WTC11 (cell line): ENCODE data around the gene GTSE1. TPM values are rescaled to one million over a fixed set of nuclear protein-coding genes. Genes with fewer than 3 reads are reported as not detected.

Experiments used
- ATAC-seq: fragments of 200-7000 bp; cut with Tn5 transposase; 2 replicates; pipeline ENCODE4 v1.10.0; 2021; ENCODE audit warnings: mild to moderate bottlenecking, moderate library complexity
- CTCF ChIA-PET: fragments of 300-600 bp; sonication (Branson Sonifier 250); formaldehyde crosslinking; loops from one replicate; lab custom pipeline; 2021; ENCODE audit warnings: antibody characterized with exemption; lab: Charles Lee
- POLR2A ChIA-PET: fragments of 350-600 bp; sonication (Branson Sonifier 250); formaldehyde crosslinking; loops from one replicate; lab custom pipeline; 2021; ENCODE audit warnings: antibody characterized with exemption; lab: Charles Lee
- DNase-seq: peaks from one replicate; pipeline ENCODE4 v3.0.0; 2021; ENCODE audit warnings: low spot score
- H3K27ac Mint-ChIP-seq: 2 replicates; pipeline ENCODE4 v1.8.0; 2021; ENCODE audit warnings: mixed read lengths
- H3K27me3 Mint-ChIP-seq: 2 replicates; pipeline ENCODE4 v1.8.0; 2021; ENCODE audit warnings: low read depth, mild to moderate bottlenecking, moderate library complexity, mixed read lengths
- H3K36me3 Mint-ChIP-seq: 2 replicates; pipeline ENCODE4 v1.8.0; 2021; ENCODE audit warnings: mixed read lengths
- H3K4me1 Mint-ChIP-seq: 2 replicates; pipeline ENCODE4 v1.8.0; 2022; ENCODE audit warnings: mixed read lengths
- H3K4me3 Mint-ChIP-seq: 2 replicates; pipeline ENCODE4 v1.8.0; 2021; ENCODE audit warnings: mild to moderate bottlenecking, moderate library complexity, mixed read lengths
- H3K9me3 Mint-ChIP-seq: 2 replicates; pipeline ENCODE4 v1.8.0; 2021; ENCODE audit warnings: mixed read lengths
- CREB1 ChIP-seq: sonication (generic); formaldehyde crosslinking; IDR thresholded peaks from 2 replicates; pipeline ENCODE4 v1.8.0; 2023; ENCODE audit warnings: mild to moderate bottlenecking, missing genetic modification reagents
- EMX1 ChIP-seq: fragments of 250-450 bp; sonication (Bioruptor Pico); IDR thresholded peaks from 2 replicates; pipeline ENCODE4 v1.8.0; 2021; ENCODE audit warnings: mild to moderate bottlenecking
- GTF2I ChIP-seq: fragments of 250-450 bp; sonication (Bioruptor Pico); conservative IDR thresholded peaks from 2 replicates; pipeline ENCODE4 v1.4.0; 2021; ENCODE audit warnings: mild to moderate bottlenecking
- HMGA2 ChIP-seq: fragments of 250-450 bp; sonication (Bioruptor Pico); IDR thresholded peaks from 2 replicates; pipeline ENCODE4 v1.4.0; 2021; ENCODE audit warnings: mild to moderate bottlenecking, moderate library complexity
- JUN ChIP-seq: sonication (generic); formaldehyde crosslinking; IDR thresholded peaks from 2 replicates; pipeline ENCODE4 v1.8.0; 2023; ENCODE audit warnings: mild to moderate bottlenecking, missing genetic modification reagents
- NFE2L1 ChIP-seq: sonication (generic); formaldehyde crosslinking; IDR thresholded peaks from 2 replicates; pipeline ENCODE4 v1.8.1; 2023; ENCODE audit warnings: missing genetic modification reagents
- NR3C1 ChIP-seq: sonication (generic); formaldehyde crosslinking; conservative IDR thresholded peaks from 2 replicates; pipeline ENCODE4 v1.8.1; 2023; ENCODE audit warnings: low read depth, mild to moderate bottlenecking, missing genetic modification reagents
- OVOL2 ChIP-seq: fragments of 250-450 bp; sonication (Bioruptor Pico); IDR thresholded peaks from 2 replicates; pipeline ENCODE4 v1.9.0; 2021; ENCODE audit warnings: mild to moderate bottlenecking, borderline replicate concordance
- RORB ChIP-seq: fragments of 250-450 bp; sonication (Bioruptor Pico); IDR thresholded peaks from 2 replicates; pipeline ENCODE4 v1.9.0; 2021; ENCODE audit warnings: mild to moderate bottlenecking
- SOX15 ChIP-seq: fragments of 250-450 bp; sonication (Bioruptor Pico); IDR thresholded peaks from 2 replicates; pipeline ENCODE4 v1.9.0; 2021; ENCODE audit warnings: mild to moderate bottlenecking
- TCF7 ChIP-seq: sonication (generic); formaldehyde crosslinking; IDR thresholded peaks from 2 replicates; pipeline ENCODE4 v1.8.0; 2022; ENCODE audit warnings: mild to moderate bottlenecking, low read depth, missing genetic modification reagents, moderate library complexity
- ZNF416 ChIP-seq: fragments of 250-450 bp; sonication (Bioruptor Pico); IDR thresholded peaks from 2 replicates; pipeline ENCODE4 v1.9.0; 2021; ENCODE audit warnings: mild to moderate bottlenecking, inconsistent platforms
- ZNF423 ChIP-seq: fragments of 250-450 bp; sonication (Bioruptor Pico); IDR thresholded peaks from 2 replicates; pipeline ENCODE4 v2.1.2; 2022; ENCODE audit warnings: mild to moderate bottlenecking, moderate library complexity
- total RNA-seq: library from RNA; stranded (reverse); gene quantifications from 3 replicates; pipeline ENCODE4 v1.2.3, GENCODE V29; 2021
- TF ChIP-seq, protein P1 (sequence below): sonication (generic); formaldehyde crosslinking; IDR thresholded peaks from 2 replicates; pipeline ENCODE4 v1.8.0; 2022; ENCODE audit warnings: mild to moderate bottlenecking, missing genetic modification reagents
- TF ChIP-seq, protein P2 (sequence below): fragments of 250-450 bp; sonication (Bioruptor Pico); IDR thresholded peaks from 2 replicates; pipeline ENCODE4 v2.1.2; 2022; ENCODE audit warnings: mild to moderate bottlenecking, moderate library complexity
- TF ChIP-seq, protein P3 (sequence below): sonication (generic); formaldehyde crosslinking; IDR thresholded peaks from 2 replicates; pipeline ENCODE4 v1.8.1; 2023; ENCODE audit warnings: mild to moderate bottlenecking, missing genetic modification reagents
- TF ChIP-seq, protein P4 (sequence below): sonication (generic); formaldehyde crosslinking; IDR thresholded peaks from 2 replicates; pipeline ENCODE4 v1.8.0; 2022; ENCODE audit warnings: mild to moderate bottlenecking, missing genetic modification reagents
- TF ChIP-seq, protein P5 (sequence below): sonication (generic); formaldehyde crosslinking; IDR thresholded peaks from 2 replicates; pipeline ENCODE4 v1.8.1; 2022; ENCODE audit warnings: mild to moderate bottlenecking, missing genetic modification reagents, moderate library complexity, borderline replicate concordance

The GTSE1 gene
- total RNA-seq, 1 experiment from 2014 or later, result 56.1 TPM

DNA sequence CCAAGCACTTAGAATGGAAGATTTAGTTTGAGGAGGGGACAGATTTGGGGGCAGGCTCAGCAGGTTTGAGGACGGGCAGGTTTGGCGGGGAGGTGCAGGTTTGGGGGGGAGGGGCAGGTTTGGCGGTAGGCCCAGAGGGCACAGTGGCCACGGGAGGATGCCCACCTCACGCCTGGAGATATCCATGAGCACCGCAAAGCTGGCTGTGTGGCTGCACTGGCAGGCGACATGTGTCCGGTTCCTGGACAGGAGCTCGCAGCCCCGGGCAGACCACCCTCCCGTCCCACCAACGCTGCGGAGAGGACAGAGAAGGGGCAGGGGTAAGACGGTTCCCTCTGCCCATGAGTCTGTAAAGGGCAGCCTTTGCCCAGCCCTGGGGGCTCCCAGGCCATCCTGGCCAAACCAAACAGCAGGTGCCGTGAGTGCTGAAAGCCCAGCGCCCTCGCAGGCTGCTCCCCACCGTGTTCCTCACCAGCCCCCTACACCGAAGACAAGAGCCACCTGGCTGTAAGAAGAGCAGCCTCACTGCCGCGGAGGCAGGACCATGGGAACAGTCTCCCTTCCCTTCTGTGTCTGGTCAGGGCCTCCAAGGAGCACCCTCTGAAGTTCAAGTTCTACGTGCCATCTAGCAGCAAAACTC lies 81.9 kb downstream of the GTSE1 start (continued):
- TF ChIP-seq, protein P1, sequence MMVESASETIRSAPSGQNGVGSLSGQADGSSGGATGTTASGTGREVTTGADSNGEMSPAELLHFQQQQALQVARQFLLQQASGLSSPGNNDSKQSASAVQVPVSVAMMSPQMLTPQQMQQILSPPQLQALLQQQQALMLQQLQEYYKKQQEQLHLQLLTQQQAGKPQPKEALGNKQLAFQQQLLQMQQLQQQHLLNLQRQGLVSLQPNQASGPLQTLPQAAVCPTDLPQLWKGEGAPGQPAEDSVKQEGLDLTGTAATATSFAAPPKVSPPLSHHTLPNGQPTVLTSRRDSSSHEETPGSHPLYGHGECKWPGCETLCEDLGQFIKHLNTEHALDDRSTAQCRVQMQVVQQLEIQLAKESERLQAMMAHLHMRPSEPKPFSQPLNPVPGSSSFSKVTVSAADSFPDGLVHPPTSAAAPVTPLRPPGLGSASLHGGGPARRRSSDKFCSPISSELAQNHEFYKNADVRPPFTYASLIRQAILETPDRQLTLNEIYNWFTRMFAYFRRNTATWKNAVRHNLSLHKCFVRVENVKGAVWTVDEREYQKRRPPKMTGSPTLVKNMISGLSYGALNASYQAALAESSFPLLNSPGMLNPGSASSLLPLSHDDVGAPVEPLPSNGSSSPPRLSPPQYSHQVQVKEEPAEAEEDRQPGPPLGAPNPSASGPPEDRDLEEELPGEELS (CRISPR knock-in tag), result no peak
- no peak for TF ChIP-seq RORB
- no peak for TF ChIP-seq ZNF423
- no peak for TF ChIP-seq NFE2L1 (CRISPR knock-in tag)
- no peak for TF ChIP-seq HMGA2
- no peak for TF ChIP-seq EMX1 (CRISPR knock-in tag)
- TF ChIP-seq, protein P2, sequence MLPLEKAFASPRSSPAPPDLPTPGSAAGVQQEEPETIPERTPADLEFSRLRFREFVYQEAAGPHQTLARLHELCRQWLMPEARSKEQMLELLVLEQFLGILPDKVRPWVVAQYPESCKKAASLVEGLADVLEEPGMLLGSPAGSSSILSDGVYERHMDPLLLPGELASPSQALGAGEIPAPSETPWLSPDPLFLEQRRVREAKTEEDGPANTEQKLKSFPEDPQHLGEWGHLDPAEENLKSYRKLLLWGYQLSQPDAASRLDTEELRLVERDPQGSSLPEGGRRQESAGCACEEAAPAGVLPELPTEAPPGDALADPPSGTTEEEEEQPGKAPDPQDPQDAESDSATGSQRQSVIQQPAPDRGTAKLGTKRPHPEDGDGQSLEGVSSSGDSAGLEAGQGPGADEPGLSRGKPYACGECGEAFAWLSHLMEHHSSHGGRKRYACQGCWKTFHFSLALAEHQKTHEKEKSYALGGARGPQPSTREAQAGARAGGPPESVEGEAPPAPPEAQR (CRISPR knock-in tag), result no peak
- no peak for TF ChIP-seq TCF7 (CRISPR knock-in tag)
- TF ChIP-seq, protein P3, sequence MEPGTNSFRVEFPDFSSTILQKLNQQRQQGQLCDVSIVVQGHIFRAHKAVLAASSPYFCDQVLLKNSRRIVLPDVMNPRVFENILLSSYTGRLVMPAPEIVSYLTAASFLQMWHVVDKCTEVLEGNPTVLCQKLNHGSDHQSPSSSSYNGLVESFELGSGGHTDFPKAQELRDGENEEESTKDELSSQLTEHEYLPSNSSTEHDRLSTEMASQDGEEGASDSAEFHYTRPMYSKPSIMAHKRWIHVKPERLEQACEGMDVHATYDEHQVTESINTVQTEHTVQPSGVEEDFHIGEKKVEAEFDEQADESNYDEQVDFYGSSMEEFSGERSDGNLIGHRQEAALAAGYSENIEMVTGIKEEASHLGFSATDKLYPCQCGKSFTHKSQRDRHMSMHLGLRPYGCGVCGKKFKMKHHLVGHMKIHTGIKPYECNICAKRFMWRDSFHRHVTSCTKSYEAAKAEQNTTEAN (CRISPR knock-in tag), result no peak
- no peak for TF ChIP-seq ZNF416
- no peak for TF ChIP-seq CREB1 (CRISPR knock-in tag)
- no peak for TF ChIP-seq NR3C1

DNA sequence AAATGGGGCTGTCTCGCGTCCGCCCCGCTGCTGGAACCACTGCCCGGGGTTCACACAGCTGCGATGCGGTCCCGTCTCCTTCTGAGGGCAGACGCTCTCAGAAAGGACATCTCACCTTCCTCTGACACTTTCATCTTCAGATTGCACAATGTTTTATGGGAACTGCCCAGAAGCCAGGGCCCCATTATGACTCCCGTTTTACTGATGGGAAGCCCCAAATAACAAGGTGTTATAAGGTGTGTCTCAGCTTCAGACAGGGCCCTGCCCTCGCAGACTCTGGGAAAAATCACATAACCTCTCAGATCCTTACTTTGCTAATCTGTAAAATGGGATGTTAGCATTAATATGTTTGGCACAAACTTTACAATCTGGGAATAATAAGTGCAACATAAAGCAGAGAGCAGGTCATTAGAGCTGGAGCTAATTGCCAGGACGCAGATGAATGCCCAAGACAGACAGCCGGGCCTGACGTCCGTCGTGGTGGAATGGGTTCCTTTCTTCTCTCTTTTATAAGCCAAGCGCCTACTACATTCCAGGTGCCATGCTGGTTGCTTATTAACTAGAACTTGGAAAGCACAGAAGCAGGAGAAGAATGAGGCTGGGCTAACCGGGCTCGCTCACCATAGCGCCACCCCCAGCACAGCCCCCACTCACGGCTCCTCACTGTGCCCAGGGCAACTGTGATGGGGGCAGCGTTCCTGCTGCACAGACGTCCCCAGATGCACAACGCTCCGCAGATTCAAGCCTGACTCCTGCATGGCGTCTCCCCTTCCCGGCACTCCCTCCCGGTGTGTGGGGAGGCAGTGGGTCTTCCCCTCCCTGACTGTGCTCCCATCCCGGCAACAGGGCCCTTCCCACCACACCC lies 82.6 kb downstream of the GTSE1 start:
- Mint-ChIP-seq H3K27ac (peak overlapping the region; percentile 90), H3K4me3 (no peak overlapping the region), H3K4me1 (peaks cover 34% of the 10 kb centered on the region), H3K27me3 (no peaks in the 10 kb centered on the region), H3K36me3 (peaks cover 18% of the 10 kb centered on the region), H3K9me3 (peaks cover 10% of the 10 kb centered on the region)
- DNase-seq (no peak), ATAC-seq (no peak)
- ChIA-PET POLR2A (no interaction called here), CTCF (interaction anchor here (1.0 to 4.2 kb wide), 3 partner anchors 12 to 121 kb away, joined by 3 to 54 read pairs (median 3); no protein-coding TSS in a partner anchor)
- TF ChIP-seq SOX15 (CRISPR knock-in tag), result no peak
- TF ChIP-seq GTF2I (CRISPR knock-in tag), result 0 out of 2 replicates have a peak, but pooled peaks have one; percentile 11
- TF ChIP-seq, protein P4, sequence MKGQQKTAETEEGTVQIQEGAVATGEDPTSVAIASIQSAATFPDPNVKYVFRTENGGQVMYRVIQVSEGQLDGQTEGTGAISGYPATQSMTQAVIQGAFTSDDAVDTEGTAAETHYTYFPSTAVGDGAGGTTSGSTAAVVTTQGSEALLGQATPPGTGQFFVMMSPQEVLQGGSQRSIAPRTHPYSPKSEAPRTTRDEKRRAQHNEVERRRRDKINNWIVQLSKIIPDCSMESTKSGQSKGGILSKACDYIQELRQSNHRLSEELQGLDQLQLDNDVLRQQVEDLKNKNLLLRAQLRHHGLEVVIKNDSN, result no peak
- TF ChIP-seq JUN (CRISPR knock-in tag), result no peak

DNA sequence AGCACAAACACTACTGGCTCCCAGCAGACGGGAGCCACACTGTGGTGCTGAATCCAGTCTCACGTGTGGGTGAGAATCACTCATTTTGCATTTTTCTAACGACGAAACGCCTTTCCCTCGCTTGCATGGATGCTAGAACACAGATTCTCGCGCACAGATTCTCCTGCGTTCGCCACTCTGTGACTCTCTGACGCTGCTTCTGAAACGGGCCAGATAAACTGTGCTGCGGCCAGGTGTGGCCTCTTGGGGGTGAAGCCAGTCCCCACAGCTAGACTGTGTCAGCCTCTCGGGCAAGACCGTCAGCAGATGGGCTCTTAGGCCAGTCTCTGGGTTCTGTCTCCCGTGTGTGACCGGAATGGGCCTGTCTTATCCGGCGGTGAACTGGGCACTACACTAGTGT lies 83.4 kb downstream of the GTSE1 start:
- peaks cover 34% of the 10 kb centered on the region for H3K4me1 Mint-ChIP-seq
- TF ChIP-seq ZNF416 (no peak), OVOL2 (CRISPR knock-in tag) (no peak)
- TF ChIP-seq, protein P3 (CRISPR knock-in tag), result no peak
- TF ChIP-seq, protein P5, sequence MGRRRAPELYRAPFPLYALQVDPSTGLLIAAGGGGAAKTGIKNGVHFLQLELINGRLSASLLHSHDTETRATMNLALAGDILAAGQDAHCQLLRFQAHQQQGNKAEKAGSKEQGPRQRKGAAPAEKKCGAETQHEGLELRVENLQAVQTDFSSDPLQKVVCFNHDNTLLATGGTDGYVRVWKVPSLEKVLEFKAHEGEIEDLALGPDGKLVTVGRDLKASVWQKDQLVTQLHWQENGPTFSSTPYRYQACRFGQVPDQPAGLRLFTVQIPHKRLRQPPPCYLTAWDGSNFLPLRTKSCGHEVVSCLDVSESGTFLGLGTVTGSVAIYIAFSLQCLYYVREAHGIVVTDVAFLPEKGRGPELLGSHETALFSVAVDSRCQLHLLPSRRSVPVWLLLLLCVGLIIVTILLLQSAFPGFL (CRISPR knock-in tag), result no peak
- TF ChIP-seq, all 79 proteins: peak for 0
- Mint-ChIP-seq H3K4me3 (no peak overlapping the region), H3K27ac (peak overlapping the region; percentile 90), H3K9me3 (peaks cover 10% of the 10 kb centered on the region), H3K36me3 (peaks cover 17% of the 10 kb centered on the region), H3K27me3 (no peaks in the 10 kb centered on the region)
- no peak for DNase-seq
- ChIA-PET POLR2A (no interaction called here), CTCF (interaction anchor here (1.0 to 4.2 kb wide), 2 partner anchors 13 to 64 kb away, joined by 3 to 54 read pairs; no protein-coding TSS in a partner anchor)
- no peak for ATAC-seq
